Measurements from ENCODE around the gene RUVBL1. TPM values are rescaled to one million over a fixed set of nuclear protein-coding genes. Genes with fewer than 3 reads are reported as not detected.

Gene RUVBL1
- total RNA-seq, 2 experiments from 2014 or later, result 71.6 to 73.1 TPM

- Mint-ChIP-seq H3K36me3 (ENCODE audit: low read depth) (peaks cover 19% of the 10 kb centered on the region), H3K4me1 (ENCODE audit: low read depth) (peaks cover 27% of the 10 kb centered on the region), H3K27me3 (ENCODE audit: low read depth) (no peaks in the 10 kb centered on the region), H3K9me3 (no peaks in the 10 kb centered on the region), H3K4me3 (peak within 1 kb of the TSS; percentile 89), H3K27ac (peak within 1 kb of the TSS; percentile 90)
- intact Hi-C loops (cut with micrococcal nuclease), result loop anchor here (1.0 to 10.0 kb wide), 5 partner anchors 30 to 341 kb away; partner anchors contain the start of genes GATA2, RUVBL1 and SEC61A1
- DNase-seq, result peak; percentile 87
- CTCF ChIA-PET, result interaction anchor here (1.0 to 1.5 kb wide), 3 partner anchors 20 to 65 kb away, joined by 3 to 4 read pairs (median 3); no protein-coding TSS in a partner anchor
Measured at GRCh38 chr3:128153156-128154041, 29.8 kb upstream of the RUVBL1 start, which contains the start of gene EEFSEC. Gene EEFSEC (plus strand): TSS chr3:128153481. CDS start chr3:128153508, 27 bp downstream.

- no peak for DNase-seq
- Mint-ChIP-seq H3K27ac (peak overlapping the region; percentile 90), H3K27me3 (ENCODE audit: low read depth) (no peaks in the 10 kb centered on the region), H3K4me1 (ENCODE audit: low read depth) (peaks cover 27% of the 10 kb centered on the region), H3K4me3 (peak overlapping the region; percentile 89), H3K36me3 (ENCODE audit: low read depth) (peaks cover 13% of the 10 kb centered on the region), H3K9me3 (no peaks in the 10 kb centered on the region)
- intact Hi-C loops (cut with micrococcal nuclease), result loop anchor here (1.0 to 10.0 kb wide), 5 partner anchors 29 to 342 kb away; partner anchors contain the start of genes GATA2, RUVBL1 and SEC61A1
- CTCF ChIA-PET, result interaction anchor here (1.5 kb wide), 1 partner anchor 19 kb away, joined by 4 read pairs; no protein-coding TSS in a partner anchor
Measured at GRCh38 chr3:128152419-128153155, 29.0 kb upstream of the RUVBL1 start.

- Mint-ChIP-seq H3K4me3 (peak overlapping the region; percentile 22), H3K4me1 (ENCODE audit: low read depth) (peaks cover 27% of the 10 kb centered on the region), H3K27me3 (ENCODE audit: low read depth) (no peaks in the 10 kb centered on the region), H3K27ac (no peak overlapping the region), H3K36me3 (ENCODE audit: low read depth) (peaks cover 7% of the 10 kb centered on the region), H3K9me3 (no peaks in the 10 kb centered on the region)
- no peak for DNase-seq
- intact Hi-C loops (cut with micrococcal nuclease), result loop anchor here (5.0 to 10.0 kb wide), 2 partner anchors 40 to 343 kb away; partner anchors contain the start of gene GATA2
- CTCF ChIA-PET, result no interaction called here
Measured at GRCh38 chr3:128151758-128152274, 28.2 kb upstream of the RUVBL1 start.

- peaks cover 10% of the 10 kb centered on the region for H3K4me1 Mint-ChIP-seq (ENCODE audit: low read depth)
- CTCF ChIA-PET, result no interaction called here
- intact Hi-C loops (cut with micrococcal nuclease), result loop anchor here (5.0 to 10.0 kb wide), 2 partner anchors 37 to 345 kb away; partner anchors contain the start of gene GATA2
- H3K9me3 Mint-ChIP-seq, result no peaks in the 10 kb centered on the region
- H3K36me3 Mint-ChIP-seq (ENCODE audit: low read depth), result peaks cover 4% of the 10 kb centered on the region
- DNase-seq, result no peak
- H3K4me3 Mint-ChIP-seq, result no peak overlapping the region
- H3K27me3 Mint-ChIP-seq (ENCODE audit: low read depth), result no peaks in the 10 kb centered on the region
- no peak overlapping the region for H3K27ac Mint-ChIP-seq
Measured at GRCh38 chr3:128149650-128150049, 26.0 kb upstream of the RUVBL1 start.

- intact Hi-C loops (cut with micrococcal nuclease), result no loop called here
- no peak for DNase-seq
- Mint-ChIP-seq H3K4me3 (no peak overlapping the region), H3K27ac (no peak overlapping the region), H3K27me3 (ENCODE audit: low read depth) (no peaks in the 10 kb centered on the region), H3K36me3 (ENCODE audit: low read depth) (peaks cover 4% of the 10 kb centered on the region), H3K9me3 (no peaks in the 10 kb centered on the region), H3K4me1 (ENCODE audit: low read depth) (no peaks in the 10 kb centered on the region)
- CTCF ChIA-PET, result no interaction called here
Measured at GRCh38 chr3:128146201-128146600, 22.6 kb upstream of the RUVBL1 start.

GRCh38 chr3:128145279-128145678 lies 21.7 kb upstream of the RUVBL1 start:
- no peak for DNase-seq
- H3K27me3 Mint-ChIP-seq (ENCODE audit: low read depth), result no peaks in the 10 kb centered on the region
- peaks cover 4% of the 10 kb centered on the region for H3K36me3 Mint-ChIP-seq (ENCODE audit: low read depth)
- H3K4me3 Mint-ChIP-seq, result no peak overlapping the region
- CTCF ChIA-PET, result interaction anchor here (1.0 kb wide), 1 partner anchor 12 kb away, joined by 4 read pairs; no protein-coding TSS in a partner anchor
- intact Hi-C loops (cut with micrococcal nuclease), result no loop called here
- no peak overlapping the region for H3K27ac Mint-ChIP-seq
- no peaks in the 10 kb centered on the region for H3K9me3 Mint-ChIP-seq
- H3K4me1 Mint-ChIP-seq (ENCODE audit: low read depth), result no peaks in the 10 kb centered on the region

GRCh38 chr3:128144512-128145187 lies 21.0 kb upstream of the RUVBL1 start:
- Mint-ChIP-seq H3K9me3 (no peaks in the 10 kb centered on the region), H3K36me3 (ENCODE audit: low read depth) (peaks cover 4% of the 10 kb centered on the region), H3K27me3 (ENCODE audit: low read depth) (no peaks in the 10 kb centered on the region), H3K4me1 (ENCODE audit: low read depth) (no peaks in the 10 kb centered on the region), H3K27ac (no peak overlapping the region), H3K4me3 (no peak overlapping the region)
- DNase-seq, result no peak
- intact Hi-C loops (cut with micrococcal nuclease), result no loop called here
- CTCF ChIA-PET, result interaction anchor here (1.0 kb wide), 1 partner anchor 11 kb away, joined by 4 read pairs; no protein-coding TSS in a partner anchor

- DNase-seq, result no peak
- Mint-ChIP-seq H3K4me1 (ENCODE audit: low read depth) (no peaks in the 10 kb centered on the region), H3K9me3 (no peaks in the 10 kb centered on the region), H3K27me3 (ENCODE audit: low read depth) (no peaks in the 10 kb centered on the region), H3K4me3 (no peak overlapping the region), H3K36me3 (ENCODE audit: low read depth) (peaks cover 4% of the 10 kb centered on the region), H3K27ac (no peak overlapping the region)
- intact Hi-C loops (cut with micrococcal nuclease), result no loop called here
- CTCF ChIA-PET, result interaction anchor here (0.6 kb wide), 1 partner anchor 910 kb away, joined by 3 read pairs; no protein-coding TSS in a partner anchor
Measured at GRCh38 chr3:128143496-128143895, 19.9 kb upstream of the RUVBL1 start.

- intact Hi-C loops (cut with micrococcal nuclease), result no loop called here
- Mint-ChIP-seq H3K27ac (no peak overlapping the region), H3K4me3 (no peak overlapping the region), H3K27me3 (ENCODE audit: low read depth) (no peaks in the 10 kb centered on the region), H3K36me3 (ENCODE audit: low read depth) (no peaks in the 10 kb centered on the region), H3K4me1 (ENCODE audit: low read depth) (no peaks in the 10 kb centered on the region), H3K9me3 (peaks cover 4% of the 10 kb centered on the region)
- CTCF ChIA-PET, result interaction anchor here (0.6 to 2.6 kb wide), 11 partner anchors 11 to 68 kb away, joined by 3 to 13 read pairs (median 5); partner anchors contain the start of gene EEFSEC
- DNase-seq, result peak; percentile 46
Measured at GRCh38 chr3:128133273-128133883, 9.8 kb upstream of the RUVBL1 start.

GRCh38 chr3:128131897-128132646 lies 8.5 kb upstream of the RUVBL1 start:
- no peaks in the 10 kb centered on the region for H3K36me3 Mint-ChIP-seq (ENCODE audit: low read depth)
- H3K4me3 Mint-ChIP-seq, result no peak overlapping the region
- no peak overlapping the region for H3K27ac Mint-ChIP-seq
- DNase-seq, result no peak
- H3K4me1 Mint-ChIP-seq (ENCODE audit: low read depth), result no peaks in the 10 kb centered on the region
- H3K27me3 Mint-ChIP-seq (ENCODE audit: low read depth), result no peaks in the 10 kb centered on the region
- H3K9me3 Mint-ChIP-seq, result peaks cover 4% of the 10 kb centered on the region
- CTCF ChIA-PET, result interaction anchor here (2.1 to 2.6 kb wide), 2 partner anchors 14 to 37 kb away, joined by 5 to 13 read pairs; no protein-coding TSS in a partner anchor
- intact Hi-C loops (cut with micrococcal nuclease), result no loop called here
